Ramos (cell line): ENCODE measurements around the gene CST4.
"Not testable (repeated sequence)": the region's sequence is repeated elsewhere in the genome, so short reads cannot be mapped to it uniquely, and the experiment has no call there.

Source experiments
- in situ Hi-C: fragments of 300-500 bp; cut with MboI; formaldehyde crosslinking; loops from one replicate; pipeline ENCODE4 v1.14.3; 2022; ENCODE audit warnings: low sequenced_read_pairs; ENCODE audit not compliant: unreplicated experiment

Gene CST4

GRCh38 chr20:23688684-23689398, at the start of gene CST4:
Gene CST4 (minus strand): TSS chr20:23689038. CDS start chr20:23688969, 69 bp downstream.
- in situ Hi-C loops, result not testable (repeated sequence)

DNA sequence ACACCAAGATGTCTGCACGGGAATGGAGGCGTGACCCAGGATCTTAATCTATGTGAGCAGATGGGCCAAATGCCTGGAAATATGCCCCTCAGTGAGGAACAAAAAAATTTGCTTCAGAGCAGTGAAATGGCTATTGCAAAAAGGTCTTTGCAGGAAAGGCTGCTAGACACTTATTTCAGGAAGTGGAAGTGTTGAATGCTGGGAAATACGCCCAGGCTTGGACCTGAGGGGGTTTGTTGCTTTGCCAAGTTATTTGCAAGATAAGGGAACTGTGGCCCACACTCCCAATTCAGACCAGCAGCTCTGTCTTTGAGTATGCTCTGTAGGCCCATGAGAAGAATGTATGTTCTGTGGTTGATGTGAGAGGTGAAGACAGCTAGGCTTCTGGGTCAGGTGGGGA, 46.6 kb upstream of the CST4 start:
- in situ Hi-C loops, result not testable (repeated sequence)

- in situ Hi-C loops, result not testable (repeated sequence)
Measured at GRCh38 chr20:23734949-23735348, 46.1 kb upstream of the CST4 start.

GRCh38 chr20:23734440-23734839, 45.6 kb upstream of the CST4 start:
- in situ Hi-C loops, result not testable (repeated sequence)

- in situ Hi-C loops, result no loop called here
Measured at GRCh38 chr20:23727016-23727415, 38.2 kb upstream of the CST4 start.

DNA sequence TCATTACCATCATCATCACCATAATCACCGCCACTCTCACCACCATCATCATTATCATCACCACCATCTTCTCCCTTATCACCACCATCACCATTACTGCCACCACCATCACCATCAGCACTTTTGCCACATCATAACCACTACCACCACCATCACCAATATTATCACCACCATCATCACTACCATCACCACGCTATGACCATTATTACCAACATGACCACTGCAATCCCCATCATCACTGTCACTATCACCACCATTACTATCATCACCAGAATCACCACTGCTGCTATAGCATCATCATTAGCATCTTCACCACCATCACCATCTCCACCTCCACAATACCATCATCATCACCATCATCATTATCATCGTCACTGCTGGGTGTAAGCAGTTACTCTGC, 36.3 kb upstream of the CST4 start:
- in situ Hi-C loops, result no loop called here

GRCh38 chr20:23723659-23724307, 34.9 kb upstream of the CST4 start:
- in situ Hi-C loops, result not testable (repeated sequence)

DNA sequence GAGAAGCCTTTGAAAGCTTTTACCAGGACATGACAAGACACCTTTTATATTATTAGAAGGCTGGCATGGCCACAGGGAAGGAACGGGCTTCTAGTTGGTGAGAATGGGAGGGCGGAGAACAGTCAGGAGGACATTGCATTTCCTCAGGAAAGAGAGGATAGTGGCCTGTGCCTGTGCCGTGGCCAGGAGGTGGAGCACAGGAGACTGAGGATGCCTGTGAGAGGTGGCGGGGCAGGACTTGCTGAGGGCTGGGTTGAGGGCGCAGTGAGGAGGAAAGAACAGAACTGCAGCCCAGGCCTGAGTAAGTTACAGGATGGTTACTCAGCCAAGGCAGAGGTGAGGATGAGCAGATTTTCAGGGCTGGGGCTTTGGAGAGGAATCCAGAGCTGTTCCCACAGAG, 34.0 kb upstream of the CST4 start:
- in situ Hi-C loops, result not testable (repeated sequence)

DNA sequence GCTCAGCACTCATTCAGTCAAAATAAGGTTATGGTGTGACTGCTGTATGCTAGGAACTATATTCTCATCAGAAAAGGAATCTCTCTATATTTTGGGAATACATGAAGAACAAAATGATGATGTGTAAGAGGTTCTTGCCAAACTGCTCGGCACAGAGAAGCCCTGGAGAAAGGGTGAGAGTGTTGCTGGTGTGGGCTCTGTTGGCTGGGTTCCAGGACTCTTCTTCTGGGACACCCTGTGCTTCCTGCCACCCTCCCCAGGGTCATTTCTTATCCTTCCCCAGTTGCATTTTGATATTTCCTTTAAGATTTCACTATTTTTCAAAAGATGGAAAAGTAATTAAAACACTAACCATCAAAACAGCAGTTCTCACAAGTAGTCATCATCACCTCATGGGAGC, 33.1 kb upstream of the CST4 start:
- in situ Hi-C loops, result no loop called here

DNA sequence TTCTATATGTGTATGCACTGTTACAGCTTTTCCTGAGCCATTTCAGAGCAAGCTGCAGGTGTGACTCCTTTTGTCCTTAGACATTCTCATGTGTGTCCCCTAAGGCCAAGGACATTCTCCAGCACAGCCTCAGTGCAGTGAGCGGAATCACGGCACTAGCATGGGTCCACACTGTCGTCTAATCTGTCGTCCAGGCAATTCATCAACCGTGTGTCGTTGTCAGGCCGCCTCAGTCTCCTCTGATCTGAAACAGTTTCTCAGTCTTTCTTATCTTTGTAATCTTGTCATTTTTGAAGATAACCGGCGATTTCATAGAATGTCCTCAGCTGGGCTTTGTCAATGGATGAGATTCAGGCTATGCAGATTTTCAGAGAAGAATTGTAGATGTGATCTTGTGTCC, 30.5 kb upstream of the CST4 start:
- in situ Hi-C loops, result not testable (repeated sequence)

DNA sequence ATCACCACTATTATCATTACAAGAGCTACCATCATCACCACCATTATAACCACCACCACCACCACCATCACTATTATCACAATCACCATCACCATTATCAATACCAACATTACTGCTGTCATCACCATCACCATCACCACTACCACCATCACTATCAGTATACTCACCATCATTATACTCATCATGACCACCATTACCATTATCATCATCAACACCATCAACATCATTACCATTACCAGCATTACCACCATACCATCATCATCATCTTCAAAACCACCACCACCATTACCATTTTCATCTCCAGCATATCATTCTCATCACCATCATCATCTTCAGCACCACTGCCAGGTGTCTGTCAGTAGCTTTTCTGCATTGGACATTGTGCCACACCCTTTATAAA, 22.9 kb upstream of the CST4 start:
- in situ Hi-C loops, result not testable (repeated sequence)

DNA sequence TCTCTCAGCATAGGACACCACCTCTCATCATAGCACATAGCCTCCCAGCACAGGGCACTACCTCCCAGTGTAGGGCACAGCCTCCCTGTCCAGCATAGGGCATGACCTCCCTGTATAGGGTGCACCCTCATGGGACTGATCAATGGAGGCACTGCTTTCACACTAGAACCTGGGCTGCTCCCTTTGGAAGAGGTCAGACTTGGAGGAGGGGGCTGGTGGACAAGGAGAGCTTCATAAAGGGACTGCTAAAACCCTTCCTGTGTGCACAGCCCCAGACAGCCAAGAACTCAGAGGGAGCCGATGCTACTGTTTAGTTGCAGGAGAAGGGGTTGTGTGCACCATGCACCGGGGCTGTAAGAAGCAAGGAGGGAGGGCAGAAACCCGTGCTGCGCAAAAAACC, 21.9 kb upstream of the CST4 start:
- in situ Hi-C loops, result no loop called here

GRCh38 chr20:23705895-23706294, 17.1 kb upstream of the CST4 start:
- in situ Hi-C loops, result no loop called here

- in situ Hi-C loops, result no loop called here
Measured at GRCh38 chr20:23702021-23702420, 13.2 kb upstream of the CST4 start.

DNA sequence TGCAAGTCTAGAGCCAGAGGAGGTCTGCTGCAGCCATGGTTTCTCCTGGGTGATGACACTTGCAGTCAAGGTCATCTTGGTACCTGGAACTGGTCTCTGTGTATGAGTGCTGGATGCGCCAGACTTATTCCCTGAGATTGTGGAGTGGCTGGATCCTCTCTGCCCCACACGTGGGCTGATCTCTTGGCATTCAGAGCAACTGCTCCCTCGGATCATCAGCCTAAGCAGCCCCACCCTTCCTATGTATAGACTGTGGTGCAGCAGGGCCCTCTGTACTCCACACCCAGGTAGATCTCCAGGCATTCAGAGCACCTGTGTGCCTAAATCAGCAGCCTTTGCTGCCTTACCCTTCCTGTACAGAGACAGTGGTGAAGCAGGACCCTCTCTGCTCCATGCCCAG, 12.1 kb upstream of the CST4 start:
- in situ Hi-C loops, result no loop called here

DNA sequence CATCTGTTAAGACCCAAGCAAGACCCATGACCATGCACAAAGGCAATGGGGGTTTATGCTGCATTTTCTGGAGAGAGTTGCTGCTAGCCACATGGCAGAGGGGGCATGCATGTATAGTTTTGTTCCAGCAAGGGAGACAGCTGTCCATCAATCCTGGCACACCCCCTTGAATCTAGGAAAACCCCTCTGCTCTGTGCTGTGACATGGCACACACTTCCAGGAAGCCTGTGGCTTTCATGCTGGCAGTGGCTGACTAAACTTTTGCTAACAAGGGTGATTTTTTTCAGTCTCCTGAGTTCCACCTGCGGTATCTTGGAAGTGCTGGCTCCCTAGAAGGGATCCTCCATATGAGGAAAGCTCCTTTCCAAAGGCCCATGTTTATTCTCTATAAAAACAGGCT, 9.1 kb upstream of the CST4 start:
- in situ Hi-C loops, result no loop called here

- in situ Hi-C loops, result not testable (repeated sequence)
Measured at GRCh38 chr20:23695068-23695395, 6.2 kb upstream of the CST4 start.

DNA sequence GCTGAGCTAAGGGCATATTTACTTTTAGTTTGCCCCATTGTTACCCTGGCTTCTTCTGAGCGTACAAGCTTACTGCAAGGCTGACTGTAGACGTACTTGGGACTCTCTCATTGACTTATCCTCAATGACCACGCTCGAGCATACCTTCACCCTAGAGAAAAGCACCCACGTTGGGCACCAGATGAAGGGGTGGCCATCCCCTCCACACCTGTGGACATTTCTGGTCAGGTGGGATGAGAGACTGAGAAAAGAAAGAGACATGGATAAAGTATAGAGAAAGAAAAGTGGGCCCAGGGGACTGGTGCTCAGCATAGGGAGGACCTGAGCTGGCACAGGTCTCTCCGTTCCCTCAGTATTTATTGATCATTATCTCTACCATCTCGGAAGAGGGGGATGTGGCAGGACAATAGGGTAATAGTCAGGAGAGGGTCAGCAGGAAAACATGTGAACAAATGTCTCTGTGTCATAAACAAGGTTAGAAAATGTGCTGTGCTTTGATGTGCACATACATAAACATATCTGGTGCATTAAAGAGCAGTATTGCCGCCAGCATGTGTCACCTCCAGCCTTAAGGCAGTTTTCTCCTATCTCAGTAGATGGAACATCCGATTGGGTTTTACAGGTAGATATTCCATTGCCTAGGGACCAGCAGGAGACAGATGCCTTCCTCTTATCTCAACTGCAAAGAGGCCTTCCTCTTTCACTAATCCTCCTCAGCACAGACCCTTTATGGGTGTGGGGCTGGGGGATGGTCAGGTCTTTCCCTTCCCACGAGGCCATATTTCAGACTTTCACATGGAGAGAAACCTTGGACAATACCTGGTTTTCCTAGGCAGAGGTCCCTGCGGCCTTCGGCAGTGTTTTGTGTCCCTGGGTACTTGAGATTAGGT, 5.6 kb upstream of the CST4 start:
- in situ Hi-C loops, result not testable (repeated sequence)

- in situ Hi-C loops, result not testable (repeated sequence)
Measured at GRCh38 chr20:23692725-23693619, 4.1 kb upstream of the CST4 start.

DNA sequence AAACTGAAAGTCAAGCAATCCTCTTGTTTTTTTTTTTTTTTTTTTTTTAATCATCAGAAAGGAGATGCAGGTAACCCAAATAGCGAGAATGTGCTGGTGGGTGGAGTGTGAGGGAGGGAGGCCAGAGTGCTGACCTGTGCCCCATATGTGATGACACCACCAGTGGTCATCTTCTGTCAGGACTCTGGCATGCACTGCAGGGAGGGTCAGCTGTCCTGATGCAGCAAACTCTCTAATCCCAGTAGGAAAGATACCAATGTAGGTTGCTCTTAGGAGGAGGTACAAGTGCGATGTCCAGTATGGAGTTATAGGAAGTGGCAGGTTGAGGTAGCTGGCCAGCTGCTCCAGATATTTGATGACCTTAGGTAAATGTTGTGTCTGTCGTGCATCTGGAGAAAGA, 2.8 kb upstream of the CST4 start:
- in situ Hi-C loops, result no loop called here
